HG02973 (cell line): Measurements from ENCODE around the gene PLEKHA6.
"Not testable (repeated sequence)": the region's sequence is repeated elsewhere in the genome, so short reads cannot be mapped to it uniquely, and the experiment has no call there.

Experiments used
- ATAC-seq: cut with Tn5 transposase; IDR thresholded peaks from one replicate; pipeline ENCODE4 v1.9.1; 2021; ENCODE audit warnings: moderate library complexity; ENCODE audit not compliant: unreplicated experiment

The PLEKHA6 gene

DNA sequence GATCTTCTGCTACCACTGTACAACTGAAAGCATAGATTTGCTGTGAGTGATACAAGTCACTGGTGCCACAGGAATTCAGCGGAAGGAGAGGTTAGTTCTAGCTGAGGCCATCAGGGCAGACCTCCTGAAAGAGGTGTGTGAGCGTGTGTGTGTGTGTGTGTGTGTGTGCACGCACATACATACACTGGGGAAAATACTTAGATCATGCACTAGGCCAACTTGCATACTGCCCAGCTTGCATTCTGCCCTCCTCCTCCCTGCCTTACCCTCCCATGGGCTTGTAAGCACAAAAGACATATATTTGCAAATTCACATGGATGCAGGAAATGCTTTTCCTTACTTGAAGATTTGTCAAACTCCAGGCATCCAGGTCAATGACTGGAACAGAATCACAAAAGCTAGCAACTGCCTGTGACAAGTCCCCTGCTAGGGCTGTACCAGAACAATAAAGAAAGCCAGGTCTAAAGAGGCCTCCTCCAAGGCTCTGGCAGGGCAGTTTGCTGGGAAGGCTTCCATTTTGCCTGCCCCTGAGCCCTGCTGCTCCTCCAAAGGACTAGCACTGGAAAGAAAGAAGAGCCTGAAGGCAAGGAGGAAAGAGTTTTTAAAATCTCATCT, 23.2 kb downstream of the PLEKHA6 start:
- ATAC-seq, result no peak

DNA sequence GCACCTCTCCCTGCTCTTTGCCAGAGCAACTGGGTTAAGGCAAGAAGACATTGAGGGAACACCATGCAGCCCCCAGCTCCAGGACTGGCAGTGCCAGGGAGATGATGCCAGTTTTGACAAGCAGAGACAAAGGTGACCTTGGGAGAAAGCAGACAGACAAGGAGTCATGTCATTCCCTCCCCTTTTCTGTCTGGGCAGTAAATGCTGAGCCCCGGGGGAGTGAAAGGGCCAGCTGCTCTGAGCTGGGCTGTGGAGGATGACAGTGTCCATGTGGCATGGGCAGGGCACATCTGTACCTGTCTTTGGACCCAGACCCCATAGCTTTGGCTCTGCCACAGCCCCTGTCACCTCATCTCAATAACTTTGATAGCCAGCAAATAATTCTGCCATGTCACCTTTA, 24.2 kb downstream of the PLEKHA6 start:
- no peak for ATAC-seq

DNA sequence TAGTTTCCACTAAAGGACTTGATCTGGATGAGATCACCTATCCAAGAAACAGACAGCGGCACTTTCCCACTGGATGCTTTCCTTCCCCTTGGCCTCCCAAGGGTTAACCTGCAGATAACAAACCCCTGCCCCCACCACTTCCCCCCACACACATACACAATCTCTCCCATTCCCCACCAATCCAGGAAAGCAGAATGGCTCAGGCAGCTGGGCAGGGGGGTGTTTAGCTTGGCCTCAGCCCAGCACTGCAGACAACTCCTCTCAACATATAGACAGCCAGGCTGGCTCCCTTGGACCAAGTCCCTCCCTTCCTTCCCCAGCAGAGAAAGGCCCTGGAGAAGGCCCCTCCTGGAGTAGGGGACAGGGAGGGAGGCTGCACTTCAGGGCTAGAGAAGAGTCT, 24.6 kb downstream of the PLEKHA6 start:
- no peak for ATAC-seq

DNA sequence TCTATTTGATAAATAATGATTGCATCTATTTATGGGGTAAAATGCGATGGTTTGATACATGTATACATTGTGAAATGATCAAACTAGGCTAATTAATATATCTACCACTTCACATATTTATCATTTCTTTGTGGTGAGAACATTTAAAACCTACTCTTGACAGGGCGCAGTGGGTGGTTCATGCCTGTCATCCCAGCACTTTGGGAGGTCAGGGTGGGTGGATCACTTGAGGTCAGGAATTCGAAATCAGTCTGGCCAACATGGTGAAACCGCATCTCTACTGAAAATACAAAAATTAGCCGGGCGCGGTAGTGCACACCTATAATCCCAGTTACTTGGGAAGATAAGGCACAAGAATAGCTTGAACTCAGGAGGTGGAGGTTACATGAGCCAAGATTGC, 25.3 kb downstream of the PLEKHA6 start:
- no peak for ATAC-seq

DNA sequence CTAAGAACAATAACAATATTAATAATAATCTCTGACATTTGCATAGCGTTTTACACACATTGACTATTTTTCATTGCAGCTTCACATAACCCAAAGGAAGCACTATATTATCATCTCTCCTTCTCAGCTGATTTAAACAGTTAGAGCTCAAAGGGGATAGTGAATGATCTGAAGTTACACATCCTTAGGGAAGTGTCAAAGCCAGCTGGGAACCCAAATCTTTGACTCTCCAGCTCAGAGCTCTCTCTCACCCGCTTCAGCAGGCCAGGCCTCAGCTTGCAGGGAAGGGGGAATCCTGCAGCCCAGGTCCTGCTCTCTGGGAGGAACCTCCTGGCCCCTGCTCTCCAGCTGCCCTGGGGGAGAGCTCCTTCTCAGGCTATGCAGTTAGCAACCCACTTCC, 26.3 kb downstream of the PLEKHA6 start:
- no peak for ATAC-seq

DNA sequence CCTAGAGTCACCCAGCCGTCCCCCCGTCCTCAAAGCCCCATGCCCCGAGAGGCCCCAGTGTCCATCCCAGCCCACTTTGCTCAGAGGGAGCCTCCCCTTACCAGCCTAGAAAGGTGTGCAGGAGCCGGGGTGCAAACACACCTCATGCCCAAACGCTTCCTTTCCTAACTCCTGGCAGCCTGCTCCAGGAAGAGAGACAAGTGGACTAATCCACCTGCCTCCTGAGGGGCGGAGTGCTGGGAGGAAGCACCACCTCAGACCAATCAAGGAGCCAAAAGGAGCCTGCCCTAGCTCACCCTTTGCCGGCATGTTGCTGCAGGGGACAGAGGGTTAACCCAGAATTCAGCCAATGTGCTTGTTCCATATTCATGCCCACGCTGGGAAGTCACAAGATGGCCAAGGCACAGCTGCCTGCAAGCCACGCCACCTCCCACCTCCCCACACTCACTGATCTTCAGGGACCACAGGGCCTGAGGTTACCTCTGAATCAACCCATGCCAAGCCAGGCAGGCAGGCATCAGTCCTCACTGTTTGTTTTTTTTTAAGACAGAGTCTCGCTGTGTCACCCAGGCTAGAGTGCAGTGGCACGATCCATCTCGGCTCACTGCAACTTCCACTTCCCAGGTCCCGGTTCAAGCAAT, 27.8 kb downstream of the PLEKHA6 start:
- ATAC-seq, result no peak

DNA sequence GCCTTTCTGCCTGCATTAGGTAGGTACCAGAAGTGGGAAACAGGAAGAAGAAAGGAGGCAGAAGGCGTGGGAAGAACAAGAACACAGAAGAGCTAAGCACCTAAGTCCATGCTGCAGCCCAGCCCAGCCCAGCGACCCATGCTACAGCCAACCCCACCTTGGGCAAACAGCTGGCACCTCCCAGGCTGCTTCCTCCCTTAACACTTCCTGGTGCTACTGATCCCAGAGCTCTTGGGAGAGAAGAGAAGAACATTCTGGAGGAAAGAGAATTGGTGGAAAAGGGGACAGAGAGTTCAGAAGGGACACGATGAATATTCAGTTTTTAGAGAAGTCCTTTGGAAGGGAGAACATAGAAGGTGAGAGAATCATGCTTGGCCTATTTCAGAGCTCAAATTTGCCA, 28.5 kb downstream of the PLEKHA6 start:
- no peak for ATAC-seq

DNA sequence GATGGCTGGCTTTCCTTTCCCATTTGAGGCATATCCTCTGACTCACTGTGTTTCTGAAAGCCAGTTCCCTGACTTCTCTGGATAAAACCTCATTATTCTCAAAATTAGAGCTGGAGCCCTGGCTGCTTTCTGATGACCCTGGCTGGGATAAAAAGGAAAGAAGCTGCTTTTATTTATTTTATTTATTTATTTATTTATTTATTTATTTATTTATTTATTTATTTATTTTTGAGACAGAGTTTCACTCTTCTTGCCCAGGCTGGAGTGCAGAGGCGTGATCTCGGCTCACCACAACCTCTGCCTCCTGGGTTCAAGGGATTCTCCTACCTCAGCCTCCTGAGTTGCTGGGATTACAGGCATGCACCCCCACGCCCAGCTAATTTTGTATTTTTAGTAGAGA, 31.9 kb downstream of the PLEKHA6 start:
- not testable (repeated sequence) for ATAC-seq

DNA sequence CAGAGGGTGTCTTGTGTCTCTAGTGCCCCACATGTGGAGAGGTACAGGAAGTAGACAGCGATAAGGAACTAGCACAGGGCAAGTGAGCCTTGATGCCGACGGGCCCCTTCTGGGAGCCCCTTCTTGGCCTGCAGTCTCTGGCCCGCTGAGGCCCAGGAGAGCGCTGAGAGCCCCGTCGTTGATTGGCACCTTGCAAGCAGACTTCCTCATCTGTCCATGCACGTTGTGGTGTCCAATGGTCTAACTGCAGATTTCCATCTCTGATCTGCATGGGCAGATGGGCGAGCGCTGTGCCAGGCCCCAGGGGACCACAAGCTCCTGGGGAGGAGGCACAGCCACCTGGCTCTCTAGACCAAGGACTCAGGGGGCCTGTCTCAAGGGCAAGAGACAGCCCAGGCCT, 32.4 kb downstream of the PLEKHA6 start:
- no peak for ATAC-seq

DNA sequence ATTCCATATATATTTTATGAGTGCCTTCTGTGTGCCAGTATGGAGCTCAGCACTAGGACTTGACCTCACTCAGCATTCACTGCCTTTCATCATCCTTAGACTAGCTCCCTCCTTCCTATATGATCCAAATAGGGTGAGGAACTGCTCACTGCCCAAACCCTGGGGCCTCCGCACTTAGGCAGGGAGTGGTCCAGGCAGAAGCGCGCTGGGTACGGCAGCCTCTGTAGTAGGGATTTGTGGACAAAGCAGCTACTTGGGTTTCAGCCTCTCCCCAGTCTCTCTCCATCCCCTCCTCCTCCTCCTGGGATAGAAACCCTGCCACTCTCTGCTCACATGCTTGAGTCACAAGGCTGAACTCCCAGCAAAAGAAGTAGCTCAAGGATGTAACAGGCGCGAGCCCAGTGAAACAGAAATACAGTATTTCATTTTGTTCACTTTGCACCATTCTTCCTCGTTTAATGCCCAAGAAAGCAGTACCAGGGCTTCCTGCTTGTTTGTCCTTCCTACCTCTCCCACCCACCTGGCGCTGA, 32.9 kb downstream of the PLEKHA6 start:
- no peak for ATAC-seq

DNA sequence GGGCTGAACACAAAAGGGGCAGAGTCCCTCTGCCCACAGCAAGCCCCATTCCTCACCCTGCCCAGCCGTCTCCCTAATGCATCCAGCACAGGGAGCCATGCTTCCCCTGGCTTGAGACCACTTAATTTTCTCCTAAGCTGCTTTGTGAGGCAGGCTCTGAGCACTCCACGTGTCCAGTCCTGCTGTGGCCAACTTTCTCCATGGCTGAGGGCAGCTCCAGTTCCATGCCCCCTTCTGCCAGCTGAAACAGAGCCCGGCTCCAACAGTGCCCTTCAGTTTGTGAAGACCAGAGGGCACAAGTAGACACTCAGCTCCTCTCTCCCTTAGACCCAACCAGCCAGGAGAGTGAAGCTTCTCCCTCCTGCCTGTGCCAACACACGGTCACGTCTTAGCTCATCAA, 33.8 kb downstream of the PLEKHA6 start:
- ATAC-seq, result no peak

DNA sequence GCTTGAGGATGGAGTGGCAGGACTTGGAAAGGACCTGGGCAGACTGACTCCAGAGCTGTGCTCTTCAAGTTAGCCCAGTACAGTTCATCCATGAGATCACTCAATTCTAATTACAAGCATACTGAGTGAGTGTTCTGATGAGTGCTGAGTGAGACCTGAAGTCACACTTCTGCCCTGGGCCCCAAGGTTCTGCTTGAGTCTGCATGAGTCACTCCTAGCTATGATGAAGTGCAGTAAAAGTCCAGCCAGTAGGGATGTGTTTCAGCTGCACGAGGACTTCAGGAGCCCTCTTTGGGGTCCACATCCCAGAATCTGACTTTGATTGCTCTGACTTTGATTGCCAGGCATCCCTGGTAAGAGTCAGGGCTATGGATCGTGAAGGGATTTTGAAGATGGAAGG, 35.8 kb downstream of the PLEKHA6 start:
- no peak for ATAC-seq

DNA sequence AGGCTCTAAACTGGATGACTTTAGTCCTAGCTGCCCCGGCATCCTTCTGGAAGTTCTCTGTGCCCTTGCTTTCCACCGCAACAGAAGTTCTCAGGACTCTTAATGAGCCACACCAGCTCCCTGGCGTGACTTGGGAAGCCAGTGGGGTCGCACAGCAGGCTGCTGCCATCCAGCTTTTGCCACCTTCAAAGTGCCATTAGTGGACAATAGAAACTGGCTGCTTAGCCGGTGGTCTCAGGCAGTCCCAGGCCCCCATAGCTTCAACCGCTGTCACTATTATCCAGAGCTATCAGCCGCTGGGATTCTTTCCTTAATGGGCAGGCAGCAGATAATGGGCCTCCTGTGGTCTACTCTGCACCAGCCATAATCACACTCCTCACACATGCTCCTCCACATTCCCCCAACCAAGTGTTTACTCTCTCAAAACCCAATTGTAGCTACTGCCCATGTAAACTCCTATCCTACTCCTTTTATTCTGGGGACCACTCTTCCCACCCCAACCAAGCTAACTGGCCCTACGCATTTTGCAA, 37.3 kb downstream of the PLEKHA6 start:
- ATAC-seq, result no peak

DNA sequence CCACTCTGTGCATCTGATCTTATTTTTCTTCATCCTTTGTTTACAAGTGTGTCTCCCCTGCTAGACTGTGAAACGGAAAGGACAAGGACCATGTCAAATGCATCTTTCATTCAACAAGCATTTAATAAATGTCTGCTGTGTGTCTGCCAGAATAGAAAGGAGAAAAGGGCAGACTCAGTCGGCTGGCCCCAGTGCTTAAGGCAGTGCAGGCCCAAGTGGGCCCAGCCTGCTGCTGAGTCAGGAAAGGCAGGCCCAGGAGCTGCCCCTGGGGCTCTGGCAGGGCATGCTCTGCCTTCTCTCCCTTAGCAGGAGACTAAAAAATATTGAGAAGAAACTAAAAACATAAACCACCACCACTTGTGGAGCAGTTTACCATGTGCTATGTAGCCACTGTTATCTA, 38.1 kb downstream of the PLEKHA6 start:
- ATAC-seq, result no peak

DNA sequence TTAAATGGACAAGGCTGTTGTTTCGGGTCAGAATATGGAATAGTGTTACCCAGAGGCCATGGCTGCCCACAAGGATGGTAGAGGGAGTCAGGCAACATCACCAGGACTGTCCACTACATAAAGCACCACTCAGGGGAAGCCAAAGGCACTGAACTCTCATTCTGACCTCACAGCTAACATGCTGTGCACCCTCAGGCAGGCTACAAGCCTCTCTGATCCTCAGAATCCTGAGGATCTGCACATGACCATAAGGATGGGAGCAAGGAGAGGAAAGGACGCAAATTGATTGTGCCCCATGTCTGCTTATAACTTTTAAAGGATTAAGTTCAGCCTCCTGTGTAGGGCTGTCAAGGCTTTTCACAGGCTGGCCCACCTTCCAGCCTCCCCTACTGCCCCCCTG, 38.7 kb downstream of the PLEKHA6 start:
- no peak for ATAC-seq

DNA sequence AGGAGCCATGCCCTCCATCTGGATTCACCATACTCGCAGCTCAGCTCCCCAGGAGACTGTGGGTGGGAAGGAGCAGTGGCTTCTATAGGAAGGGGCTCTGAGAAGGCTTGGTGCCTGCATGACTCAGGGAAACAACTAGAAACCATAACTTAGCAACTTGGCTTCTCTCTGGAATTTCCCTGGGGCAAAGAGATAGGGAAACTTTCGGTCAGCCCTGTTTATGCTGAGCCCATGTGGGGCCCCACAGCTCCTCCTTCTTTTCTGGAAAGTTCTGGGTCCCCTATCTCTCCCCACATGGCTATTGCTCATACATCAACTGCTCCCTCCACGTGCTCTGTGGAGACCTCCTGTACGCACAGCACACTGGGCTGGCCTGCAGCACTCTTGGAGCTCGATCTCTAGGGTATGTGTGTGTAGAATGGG, 39.3 kb downstream of the PLEKHA6 start:
- no peak for ATAC-seq

DNA sequence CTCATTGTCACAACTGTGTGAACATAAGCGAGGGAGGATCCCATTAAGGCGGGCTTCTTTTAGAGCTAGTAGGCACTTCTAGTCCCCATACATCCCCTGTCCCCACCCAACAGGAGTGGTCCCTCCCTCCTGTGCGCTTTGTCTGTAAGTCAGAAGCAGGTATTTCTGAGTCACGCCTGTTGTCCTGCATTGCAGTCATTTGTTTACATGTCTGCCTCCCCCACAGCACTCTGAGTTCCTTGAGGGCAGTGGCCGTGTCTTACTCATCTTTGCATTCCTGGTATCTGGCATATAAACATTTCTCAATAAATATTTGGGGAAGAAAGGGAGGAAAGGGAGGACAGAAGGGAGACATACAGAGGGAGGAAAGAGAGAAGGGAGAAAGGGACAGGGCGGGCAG, 40.3 kb downstream of the PLEKHA6 start:
- no peak for ATAC-seq

DNA sequence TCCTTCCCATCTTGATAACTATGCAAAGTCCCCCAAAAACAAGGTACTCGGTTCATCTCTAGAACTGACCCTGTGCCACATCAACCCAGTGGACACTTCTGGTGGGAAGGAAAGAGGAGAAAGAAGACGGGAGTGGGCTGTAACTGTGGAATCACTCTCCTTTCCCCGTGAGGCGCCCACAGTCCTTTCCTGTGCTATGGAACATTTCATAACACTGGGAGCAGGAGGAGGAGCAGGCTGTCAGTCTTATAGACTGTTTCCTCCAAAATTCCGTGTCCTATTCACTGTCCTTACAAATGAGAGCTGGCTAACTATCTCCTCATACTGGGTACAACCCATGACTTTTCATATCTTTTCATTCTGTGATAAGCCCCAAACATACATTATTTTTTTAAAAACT, 40.7 kb downstream of the PLEKHA6 start:
- no peak for ATAC-seq

DNA sequence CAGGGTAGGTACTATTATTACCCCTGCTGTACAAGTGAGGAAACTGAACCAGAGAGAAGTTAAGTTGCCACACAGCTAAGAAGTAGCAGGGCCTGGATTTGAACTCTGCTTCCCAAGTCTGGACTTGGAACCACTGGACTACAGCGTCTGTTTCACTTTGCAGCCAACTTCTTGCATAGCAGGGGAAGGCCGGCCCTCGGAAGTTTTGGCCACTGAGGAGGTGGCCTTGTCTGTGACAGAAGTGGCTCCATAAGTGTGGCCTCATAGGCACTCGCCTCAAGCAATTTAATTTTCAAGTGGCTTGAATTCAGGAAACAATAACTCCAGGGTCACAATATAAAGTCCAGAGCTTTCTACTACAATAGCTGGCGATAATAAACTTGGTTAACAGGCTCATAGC, 41.4 kb downstream of the PLEKHA6 start:
- no peak for ATAC-seq

DNA sequence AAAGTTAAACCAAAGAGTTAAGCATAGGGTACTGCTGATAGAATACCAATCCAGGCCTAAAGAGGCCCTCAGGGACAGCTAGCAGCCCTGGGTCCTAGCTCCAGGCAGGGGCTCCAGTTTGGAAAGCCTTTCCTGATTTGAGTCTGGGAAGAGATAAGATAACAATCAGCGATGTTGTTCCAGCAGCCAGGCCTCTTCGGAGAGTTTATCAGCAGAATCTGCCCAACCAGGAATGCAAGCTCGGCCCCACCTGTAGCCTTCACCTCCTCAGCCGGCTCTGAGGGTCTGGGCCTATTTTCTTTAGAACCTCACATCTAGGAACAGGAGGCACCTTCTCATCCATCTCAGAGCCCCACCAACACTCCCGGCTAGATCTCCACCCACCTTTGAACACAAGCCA, 42.6 kb downstream of the PLEKHA6 start:
- ATAC-seq, result no peak

DNA sequence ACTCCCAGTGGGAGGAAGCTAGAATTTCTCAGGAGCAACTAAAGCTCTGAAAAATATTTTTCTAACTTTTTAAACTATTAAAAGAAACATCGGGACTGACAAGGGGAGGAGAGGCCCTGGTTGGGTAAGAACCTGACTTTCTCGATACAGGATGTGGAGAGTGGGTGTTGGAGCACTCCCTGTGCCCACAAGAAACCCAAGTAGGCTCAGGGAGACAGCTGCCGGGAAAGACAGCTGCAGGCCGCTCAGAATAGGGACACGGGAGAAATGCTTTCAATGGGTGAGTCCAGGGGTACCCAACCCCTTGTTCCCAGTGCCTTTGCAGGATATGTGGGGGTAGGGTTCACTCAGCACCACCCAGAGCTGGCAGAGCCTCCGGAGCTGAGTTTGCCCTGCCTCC, 43.6 kb downstream of the PLEKHA6 start:
- no peak for ATAC-seq

DNA sequence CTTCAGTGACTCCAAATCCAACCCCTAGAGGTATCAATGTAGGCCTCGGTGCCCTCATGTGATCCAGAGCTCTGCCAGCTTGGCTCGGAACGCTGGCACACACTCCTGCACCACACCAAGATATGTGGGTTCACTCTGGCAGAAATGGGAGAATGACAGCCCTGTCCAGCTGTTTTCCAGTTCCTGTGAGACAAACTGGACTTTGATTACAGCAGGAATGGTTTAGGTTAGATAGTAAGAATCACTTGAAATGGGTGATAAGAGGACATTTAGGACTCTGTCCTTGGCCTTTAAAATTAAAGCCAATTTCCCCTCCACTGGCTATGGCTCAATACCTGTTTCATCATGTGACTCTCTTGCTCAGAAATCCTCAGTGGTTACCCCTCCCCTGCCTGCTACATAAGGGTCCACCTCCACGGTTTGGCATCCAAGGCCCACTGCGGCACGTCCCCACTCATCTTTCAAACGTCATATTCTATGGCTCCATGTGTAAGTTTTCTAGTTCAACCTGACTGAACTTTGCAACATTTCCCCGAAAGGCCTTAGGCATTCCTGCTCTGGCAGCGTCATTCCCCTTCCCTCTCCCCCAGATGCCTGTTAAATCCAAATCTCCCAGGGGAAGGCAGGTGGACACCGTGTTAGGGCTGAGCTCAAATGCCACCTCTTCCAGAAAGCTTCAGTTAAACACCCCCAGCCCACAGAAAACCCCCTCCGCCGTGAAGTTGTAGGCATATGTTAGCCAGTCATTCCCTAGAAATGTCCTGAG, 44.7 kb downstream of the PLEKHA6 start:
- no peak for ATAC-seq
